B cell (primary cell): ENCODE results near the gene CPNE4. TPM values are rescaled to one million over a fixed set of nuclear protein-coding genes. Genes with fewer than 3 reads are reported as not detected.

ENCODE experiments used
- ATAC-seq: fragments of 200-7000 bp; cut with Tn5 transposase; one replicate; pipeline ENCODE4 v1.10.0; 2021; ENCODE audit warnings: low read depth, mild to moderate bottlenecking, moderate number of reproducible peaks, moderate library complexity
- CTCF ChIA-PET: fragments of 350-600 bp; sonication (Branson Sonifier 250); formaldehyde crosslinking; loops from one replicate; lab custom pipeline; 2021; ENCODE audit warnings: antibody characterized with exemption, inconsistent platforms; lab: Charles Lee
- POLR2A ChIA-PET: fragments of 350-600 bp; sonication (Branson Sonifier 250); formaldehyde crosslinking; loops from one replicate; lab custom pipeline; 2021; ENCODE audit warnings: antibody characterized with exemption; lab: Charles Lee
- DNase-seq: peaks from one replicate; pipeline ENCODE4 v3.0.0; 2013
- H2AFZ ChIP-seq: 2 replicates; pipeline ENCODE4 v1.6.1; 2012; ENCODE audit warnings: mild to moderate bottlenecking, low read depth, low read length; ENCODE audit not compliant: insufficient read depth, poor library complexity, severe bottlenecking
- H3K27ac ChIP-seq, 2 donors: 1 replicate in 1 of 2; 2 replicates in 1 of 2; pipeline ENCODE4 v1.5.1; 2012 to 2013; ENCODE audit warnings: low read length in 2 of 2, mild to moderate bottlenecking in 2 of 2, moderate library complexity in 1 of 2
- H3K27me3 ChIP-seq, 4 experiments: fragments of 200-600 bp in 1 of 4; sonication (generic) in 1 of 4; replicated peaks in 1 of 4; 1 replicate in 2 of 4; 2 replicates in 2 of 4; pipeline versions ENCODE4 v1.6.1 to v1.7.0; 2013 to 2016; ENCODE audit warnings: low read length in 3 of 4, mild to moderate bottlenecking in 2 of 4, mixed read lengths in 1 of 4, moderate library complexity in 1 of 4; ENCODE audit not compliant: insufficient read depth in 4 of 4, control insufficient read depth in 3 of 4; ENCODE audit errors: control extremely low read depth in 1 of 4
- H3K36me3 ChIP-seq, 2 experiments: replicated peaks in 1 of 2; 1 replicate in 1 of 2; 2 replicates in 1 of 2; pipeline versions ENCODE4 v1.6.1 to v1.7.1; 2013; ENCODE audit warnings: low read length in 1 of 2; ENCODE audit not compliant: insufficient read depth in 2 of 2, control insufficient read depth in 1 of 2; ENCODE audit errors: control extremely low read depth in 1 of 2, extremely low read depth in 1 of 2
- H3K4me1 ChIP-seq, 2 donors: fragments of 200-600 bp in 1 of 2; sonication (generic) in 1 of 2; 1 replicate in 1 of 2; 2 replicates in 1 of 2; pipeline versions ENCODE4 v1.5.1 to v1.6.1; 2013 to 2017; ENCODE audit warnings: low read length in 2 of 2; ENCODE audit not compliant: control insufficient read depth in 2 of 2, insufficient read depth in 2 of 2
- H3K4me2 ChIP-seq: replicated peaks from 2 replicates; pipeline ENCODE3; 2012; ENCODE audit warnings: mild to moderate bottlenecking, low read depth, low read length; ENCODE audit not compliant: poor library complexity, severe bottlenecking
- H3K4me3 ChIP-seq, 5 experiments: fragments of 200-600 bp in 1 of 5; sonication (generic) in 1 of 5; 1 replicate in 3 of 5; 2 replicates in 2 of 5; pipeline versions ENCODE4 v1.5.1 to v1.7.0; 2011 to 2016; ENCODE audit warnings: low read length in 4 of 5, mild to moderate bottlenecking in 4 of 5, low read depth in 2 of 5, control low read depth in 1 of 5, moderate library complexity in 1 of 5; ENCODE audit not compliant: insufficient read depth in 1 of 5; ENCODE audit errors: control extremely low read depth in 1 of 5, extremely low read depth in 1 of 5
- H3K79me2 ChIP-seq: fragments of 200-600 bp; sonication (generic); one replicate; pipeline ENCODE4 v1.6.0; 2016; ENCODE audit warnings: low read length; ENCODE audit not compliant: control insufficient read depth, insufficient read depth
- H3K9ac ChIP-seq: fragments of 200-600 bp; sonication (generic); 2 replicates; pipeline ENCODE4 v1.6.1; 2017; ENCODE audit warnings: mild to moderate bottlenecking, low read length, moderate library complexity
- H3K9me3 ChIP-seq, 3 donors: one replicate each; pipeline versions ENCODE4 v1.6.1 to v1.7.1; 2013; ENCODE audit warnings: low read length in 2 of 3; ENCODE audit not compliant: control insufficient read depth in 2 of 3, insufficient read depth in 1 of 3; ENCODE audit errors: control extremely low read depth in 1 of 3
- H4K20me1 ChIP-seq: 2 replicates; pipeline ENCODE4 v1.6.0; 2012; ENCODE audit warnings: mild to moderate bottlenecking, low read length; ENCODE audit not compliant: insufficient read depth, control insufficient read depth, poor library complexity, severe bottlenecking
- H3K27ac Mint-ChIP-seq: one replicate; pipeline ENCODE4 v1.8.0; 2021; ENCODE audit warnings: mixed read lengths
- H3K27me3 Mint-ChIP-seq: one replicate; pipeline ENCODE4 v1.8.0; 2021; ENCODE audit warnings: mixed read lengths
- H3K4me1 Mint-ChIP-seq: one replicate; pipeline ENCODE4 v1.8.0; 2021; ENCODE audit warnings: mixed read lengths
- H3K4me3 Mint-ChIP-seq: one replicate; pipeline ENCODE4 v1.8.0; 2021; ENCODE audit warnings: mixed read lengths
- H3K9me3 Mint-ChIP-seq: one replicate; pipeline ENCODE4 v1.8.0; 2022; ENCODE audit warnings: mixed read lengths; ENCODE audit not compliant: insufficient read depth
- CTCF ChIP-seq: fragments of 200-600 bp; IDR thresholded peaks from one replicate; pipeline ENCODE4 v1.8.0; 2022; ENCODE audit warnings: antibody characterized with exemption, mild to moderate bottlenecking
- EZH2 ChIP-seq: IDR thresholded peaks from 2 replicates; pipeline ENCODE4 v1.6.1; 2012; ENCODE audit warnings: borderline replicate concordance, low read depth, mild to moderate bottlenecking, moderate library complexity, low read length; ENCODE audit not compliant: insufficient read depth, poor library complexity, severe bottlenecking
- WGBS: methylation state at CpG from one replicate; pipeline ENCODE4 v1.1.5; 2013; ENCODE audit warnings: missing lambda C conversion rate; ENCODE audit not compliant: insufficient coverage; 5-methylcytosine and 5-hydroxymethylcytosine counted together
- intact Hi-C: fragments of 100-400 bp; cut with micrococcal nuclease; formaldehyde crosslinking; loops from one replicate; pipeline ENCODE4 v1.10.0; 2022
- polyA plus RNA-seq: library from polyadenylated mRNA; depleted of rRNA; stranded (reverse); fragments of >200 nt; gene quantifications from 2 replicates; pipeline ENCODE4 v1.2.3, GENCODE V29; 2012
- total RNA-seq, 2 donors: library from RNA; stranded (reverse); fragments of 120-200 nt in 1 of 2; gene quantifications; 1 replicate in 1 of 2; 2 replicates in 1 of 2; pipeline versions ENCODE4 v1.2.3 to v1.2.4, GENCODE V29; 2013 to 2022

CPNE4 gene
- total and polyA plus RNA-seq, 2 donors (not counting 1 experiment from before 2014, with no cell fraction given): not detected

DNA sequence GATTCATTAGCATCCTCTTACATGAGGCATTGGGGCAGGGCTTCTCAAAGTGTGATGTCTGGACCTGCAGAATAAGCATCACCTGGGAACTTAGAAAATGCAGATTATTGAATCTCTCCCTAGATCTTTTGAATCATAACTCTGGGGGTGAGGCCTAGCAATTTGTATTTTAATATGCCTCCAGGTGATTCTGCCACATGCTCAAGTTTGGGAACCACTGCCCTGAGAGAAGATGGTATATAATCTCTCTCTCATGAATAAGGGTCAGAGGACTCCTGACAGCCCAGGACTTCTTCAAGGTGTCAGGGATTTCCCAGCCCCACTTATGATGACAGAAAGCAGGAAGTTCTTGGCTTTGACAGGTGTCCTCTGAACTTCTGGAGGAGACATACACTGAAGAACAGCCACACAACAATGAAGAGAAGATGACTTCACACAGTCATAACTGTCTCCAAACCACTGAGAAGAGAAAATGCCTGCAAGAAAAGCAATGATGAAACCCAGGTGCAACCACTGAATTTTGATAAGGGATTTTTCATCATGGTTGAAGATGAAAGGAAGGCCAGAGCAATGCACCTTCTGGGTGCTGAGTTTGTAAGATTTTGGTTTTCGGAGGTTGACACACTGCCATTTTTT is 320.1 kb downstream of the CPNE4 start:
- intact Hi-C loops: no loop called here
- H3K27me3 Mint-ChIP-seq: peaks cover 2% of the 10 kb centered on the region
- H3K27ac Mint-ChIP-seq: no peak overlapping the region
- H3K4me1 Mint-ChIP-seq: no peaks in the 10 kb centered on the region
- H3K27me3 ChIP-seq: no peaks in the 10 kb centered on the region
- no peaks in the 10 kb centered on the region for H3K36me3 ChIP-seq
- no peak overlapping the region for H3K4me2 ChIP-seq
- no CpG with 5 or more reads among the region's 1 CpG for WGBS
- no peaks in the 10 kb centered on the region for H3K79me2 ChIP-seq
- H4K20me1 ChIP-seq: no peaks in the 10 kb centered on the region
- no peaks in the 10 kb centered on the region for H3K9me3 Mint-ChIP-seq
- H2AFZ ChIP-seq: no peak overlapping the region
- no peak overlapping the region for H3K9ac ChIP-seq
- no peaks in the 10 kb centered on the region for H3K4me1 ChIP-seq
- H3K4me3 Mint-ChIP-seq: no peak overlapping the region
- ATAC-seq: no peak
- ChIA-PET POLR2A (no interaction called here), CTCF (no interaction called here)
- H3K9me3 ChIP-seq: no peaks in the 10 kb centered on the region
- no peak overlapping the region for H3K4me3 ChIP-seq
- no peak for DNase-seq
- no peak for TF ChIP-seq CTCF
- TF ChIP-seq EZH2: no peak
- H3K27ac ChIP-seq: no peak overlapping the region

DNA sequence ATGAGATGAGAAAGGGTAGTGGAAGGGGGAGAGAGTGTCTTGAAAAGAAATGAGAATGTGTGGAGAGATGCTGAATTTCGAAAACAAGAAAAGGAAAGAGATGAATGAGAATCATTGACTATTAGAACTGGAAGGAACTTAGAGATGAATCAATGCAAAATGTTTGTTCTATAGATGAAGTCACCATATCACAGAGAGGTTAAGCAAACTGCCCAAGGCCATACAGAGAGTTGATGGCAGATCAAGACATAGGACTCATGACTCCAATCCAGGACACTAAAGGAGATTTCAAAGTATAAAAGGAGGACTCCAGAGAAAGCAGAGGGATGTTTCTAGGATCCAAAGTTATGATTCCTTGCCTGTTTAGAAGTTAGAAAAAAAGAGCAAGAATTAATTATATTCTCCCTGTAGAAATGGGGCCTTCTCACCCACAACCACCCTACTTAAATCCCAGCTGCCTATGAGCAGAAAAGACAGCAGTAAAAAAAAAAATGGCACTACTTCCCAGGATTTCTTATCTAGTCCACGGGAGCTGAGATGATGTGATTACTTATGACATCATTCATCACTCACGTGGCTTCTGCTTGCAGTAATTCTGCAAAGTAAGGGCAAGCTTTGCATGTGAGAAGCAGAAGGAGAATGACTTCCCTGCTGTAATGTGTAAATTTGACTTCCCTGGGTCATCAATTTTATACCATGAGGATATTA is 321.2 kb downstream of the CPNE4 start:
- Histone ChIP-seq H3K9me3 (no peaks in the 10 kb centered on the region), H3K36me3 (no peaks in the 10 kb centered on the region), H3K4me1 (no peaks in the 10 kb centered on the region), H3K4me3 (no peak overlapping the region), H4K20me1 (no peaks in the 10 kb centered on the region), H3K27me3 (no peaks in the 10 kb centered on the region), H3K4me2 (no peak overlapping the region), H3K79me2 (no peaks in the 10 kb centered on the region), H3K9ac (no peak overlapping the region), H2AFZ (no peak overlapping the region), H3K27ac (no peak overlapping the region)
- H3K27me3 Mint-ChIP-seq: peaks cover 4% of the 10 kb centered on the region
- no peak for TF ChIP-seq CTCF
- TF ChIP-seq EZH2: no peak
- H3K4me3 Mint-ChIP-seq: no peak overlapping the region
- intact Hi-C loops: no loop called here
- no peak for DNase-seq
- no peaks in the 10 kb centered on the region for H3K4me1 Mint-ChIP-seq
- H3K27ac Mint-ChIP-seq: no peak overlapping the region
- ATAC-seq: no peak
- no peaks in the 10 kb centered on the region for H3K9me3 Mint-ChIP-seq
- CTCF ChIA-PET: no interaction called here
- WGBS: 86% methylated on average over 1 of the region's 3 CpGs
- POLR2A ChIA-PET: no interaction called here
